IMR-90 (cell line): ENCODE measurements around the gene ZNF541. TPM values are rescaled to one million over a fixed set of nuclear protein-coding genes. Genes with fewer than 3 reads are reported as not detected.

Source experiments
- ATAC-seq: fragments of 200-7000 bp; cut with Tn5 transposase; 2 replicates; pipeline ENCODE4 v1.9.1; 2020; ENCODE audit warnings: low read depth, mild to moderate bottlenecking, moderate library complexity
- BruUV-seq: library from RNA; stranded (reverse); fragments of 400-500 nt; replicated peaks from 2 replicates; lab custom pipeline; 2021; lab: Mats Ljungman, UMichigan
- CTCF ChIA-PET: fragments of 300-600 bp; formaldehyde crosslinking; extraction: SDS; loops from one replicate; lab custom pipeline; 2021; ENCODE audit warnings: antibody characterized with exemption; lab: Yijun Ruan, JAX
- POLR2A ChIA-PET: fragments of 300-600 bp; sonication (Branson Sonifier 250); formaldehyde crosslinking; loops from one replicate; lab custom pipeline; 2022; ENCODE audit warnings: antibody characterized with exemption; ENCODE audit not compliant: unreplicated experiment; lab: Charles Lee
- DNase-seq: peaks from one replicate; pipeline ENCODE4 v3.0.0; 2013
- H2AFZ ChIP-seq: replicated peaks from 2 replicates; pipeline ENCODE3; 2013; ENCODE audit warnings: low read length, mild to moderate bottlenecking; ENCODE audit not compliant: poor library complexity
- H2AK5ac ChIP-seq: 2 replicates; pipeline ENCODE4 v1.6.1; 2013; ENCODE audit warnings: low read depth, low read length, inconsistent platforms
- H2AK9ac ChIP-seq: replicated peaks from 2 replicates; pipeline ENCODE3; 2013; ENCODE audit warnings: mild to moderate bottlenecking, low read depth, low read length, moderate library complexity; ENCODE audit not compliant: poor library complexity
- H2BK120ac ChIP-seq: 2 replicates; pipeline ENCODE4 v1.6.1; 2013; ENCODE audit warnings: low read depth, low read length, inconsistent platforms
- H2BK15ac ChIP-seq: 3 replicates; pipeline ENCODE4 v1.6.1; 2013; ENCODE audit warnings: low read depth, low read length, inconsistent platforms
- H2BK20ac ChIP-seq: 2 replicates; pipeline ENCODE4 v1.6.1; 2013; ENCODE audit warnings: low read depth, mild to moderate bottlenecking, inconsistent platforms, low read length, moderate library complexity
- H2BK5ac ChIP-seq: 2 replicates; pipeline ENCODE4 v1.6.1; 2013; ENCODE audit warnings: mild to moderate bottlenecking, low read depth, low read length, inconsistent platforms; ENCODE audit not compliant: poor library complexity, severe bottlenecking
- H3K14ac ChIP-seq: replicated peaks from 2 replicates; pipeline ENCODE4 v1.6.1; 2013; ENCODE audit warnings: low read depth, low read length, inconsistent platforms
- H3K18ac ChIP-seq: 2 replicates; pipeline ENCODE4 v1.6.1; 2013; ENCODE audit warnings: low read depth, low read length, control low read depth
- H3K23ac ChIP-seq: 2 replicates; pipeline ENCODE4 v1.6.1; 2013; ENCODE audit warnings: low read depth, low read length, inconsistent platforms
- H3K27ac ChIP-seq: 2 replicates; pipeline ENCODE4 v1.5.1; 2013; ENCODE audit warnings: mild to moderate bottlenecking, control low read depth, low read length; ENCODE audit not compliant: insufficient read depth
- H3K27me3 ChIP-seq: 2 replicates; pipeline ENCODE4 v1.6.1; 2013; ENCODE audit warnings: low read length; ENCODE audit not compliant: control insufficient read depth, insufficient read depth
- H3K36me3 ChIP-seq: 2 replicates; pipeline ENCODE4 v1.6.1; 2013; ENCODE audit warnings: low read length, mixed read lengths; ENCODE audit not compliant: control insufficient read depth, insufficient read depth
- H3K4ac ChIP-seq: 2 replicates; pipeline ENCODE4 v1.6.1; 2013; ENCODE audit warnings: low read depth, low read length, inconsistent platforms
- H3K4me1 ChIP-seq: 2 replicates; pipeline ENCODE4 v1.6.1; 2013; ENCODE audit warnings: low read length, mixed read lengths; ENCODE audit not compliant: control insufficient read depth, insufficient read depth
- H3K4me2 ChIP-seq: 2 replicates; pipeline ENCODE4 v1.6.1; 2013; ENCODE audit warnings: low read depth, mild to moderate bottlenecking, control low read depth, low read length, moderate library complexity
- H3K4me3 ChIP-seq: 2 replicates; pipeline ENCODE4 v1.5.1; 2013; ENCODE audit warnings: low read depth, mild to moderate bottlenecking, control low read depth, low read length, moderate library complexity; ENCODE audit not compliant: insufficient read depth
- H3K56ac ChIP-seq: 2 replicates; pipeline ENCODE4 v1.6.1; 2013; ENCODE audit warnings: low read length, inconsistent platforms; ENCODE audit not compliant: insufficient read depth; ENCODE audit errors: extremely low read depth
- H3K79me1 ChIP-seq, 2 experiments: 2 replicates each; pipeline ENCODE4 v1.6.1; 2013; ENCODE audit warnings: low read length in 2 of 2, inconsistent platforms in 1 of 2, low read depth in 1 of 2
- H3K9ac ChIP-seq: 2 replicates; pipeline ENCODE4 v1.6.1; 2013; ENCODE audit warnings: low read depth, low read length, control low read depth
- H3K9me1 ChIP-seq: 2 replicates; pipeline ENCODE4 v1.6.1; 2013; ENCODE audit warnings: low read length, inconsistent platforms; ENCODE audit not compliant: insufficient read depth
- H3K9me3 ChIP-seq: 2 replicates; pipeline ENCODE4 v1.6.1; 2013; ENCODE audit warnings: low read length; ENCODE audit not compliant: control insufficient read depth, insufficient read depth
- H4K20me1 ChIP-seq: 2 replicates; pipeline ENCODE4 v1.6.1; 2013; ENCODE audit warnings: low read length, inconsistent platforms; ENCODE audit not compliant: insufficient read depth
- H4K5ac ChIP-seq: 2 replicates; pipeline ENCODE4 v1.6.1; 2013; ENCODE audit warnings: mild to moderate bottlenecking, low read depth, low read length, control low read depth
- H4K8ac ChIP-seq, 2 experiments: 2 replicates each; pipeline ENCODE4 v1.6.1; 2013; ENCODE audit warnings: low read depth in 2 of 2, low read length in 2 of 2, control low read depth in 1 of 2, inconsistent platforms in 1 of 2
- H4K91ac ChIP-seq: 2 replicates; pipeline ENCODE4 v1.6.1; 2013; ENCODE audit warnings: low read depth, low read length, inconsistent platforms; ENCODE audit not compliant: insufficient read depth
- BHLHE40 ChIP-seq: fragments of 150-350 bp; IDR thresholded peaks from 2 replicates; pipeline ENCODE4 v1.6.1; 2016; ENCODE audit warnings: mild to moderate bottlenecking, low read depth, low read length
- CEBPB ChIP-seq: IDR thresholded peaks from 2 replicates; pipeline ENCODE4 v1.6.1; 2012; ENCODE audit warnings: low read depth, low read length, improper control_type of control experiment
- CHD1 ChIP-seq: IDR thresholded peaks from 2 replicates; pipeline ENCODE4 v1.6.1; 2012; ENCODE audit warnings: low read depth, low read length, improper control_type of control experiment
- CTCF ChIP-seq: conservative IDR thresholded peaks from 2 replicates; pipeline ENCODE4 v1.5.1; 2012; ENCODE audit warnings: mild to moderate bottlenecking, low read depth, low read length, improper control_type of control experiment
- ELK1 ChIP-seq: fragments of 150-350 bp; IDR thresholded peaks from 2 replicates; pipeline ENCODE4 v1.6.1; 2016; ENCODE audit warnings: low read depth, mild to moderate bottlenecking, low read length, moderate library complexity, borderline replicate concordance
- FOS ChIP-seq: fragments of 150-350 bp; IDR thresholded peaks from 2 replicates; pipeline ENCODE4 v1.6.1; 2016; ENCODE audit warnings: low read depth, low read length
- MAFK ChIP-seq: IDR thresholded peaks from 2 replicates; pipeline ENCODE4 v1.6.1; 2012; ENCODE audit warnings: low read depth, low read length, improper control_type of control experiment
- MAZ ChIP-seq: IDR thresholded peaks from 2 replicates; pipeline ENCODE4 v1.6.1; 2012; ENCODE audit warnings: low read depth, mild to moderate bottlenecking, low read length, improper control_type of control experiment, moderate library complexity, borderline replicate concordance
- MXI1 ChIP-seq: IDR thresholded peaks from 2 replicates; pipeline ENCODE4 v1.6.1; 2012; ENCODE audit warnings: low read depth, mild to moderate bottlenecking, low read length, moderate library complexity, borderline replicate concordance
- NFE2L2 ChIP-seq: fragments of 150-350 bp; IDR thresholded peaks from 2 replicates; pipeline ENCODE4 v1.6.1; 2016; ENCODE audit warnings: low read depth, mild to moderate bottlenecking, low read length
- POLR2A ChIP-seq: IDR thresholded peaks from 2 replicates; pipeline ENCODE4 v1.6.1; 2012; ENCODE audit warnings: mild to moderate bottlenecking, low read depth, low read length
- RAD21 ChIP-seq: IDR thresholded peaks from 2 replicates; pipeline ENCODE4 v1.6.1; 2012; ENCODE audit warnings: low read length, improper control_type of control experiment
- RCOR1 ChIP-seq: IDR thresholded peaks from 2 replicates; pipeline ENCODE4 v1.6.1; 2012; ENCODE audit warnings: mild to moderate bottlenecking, low read length, improper control_type of control experiment; ENCODE audit not compliant: insufficient replicate concordance
- RFX5 ChIP-seq: IDR thresholded peaks from 2 replicates; pipeline ENCODE4 v1.8.0; 2012; ENCODE audit warnings: low read depth, mild to moderate bottlenecking, low read length, moderate library complexity
- SMC3 ChIP-seq: fragments of 150-350 bp; IDR thresholded peaks from 2 replicates; pipeline ENCODE4 v1.6.1; 2016; ENCODE audit warnings: low read depth, mild to moderate bottlenecking, antibody characterized with exemption, low read length, moderate library complexity
- USF2 ChIP-seq: fragments of 150-350 bp; IDR thresholded peaks from 2 replicates; pipeline ENCODE4 v1.6.1; 2017; ENCODE audit warnings: mild to moderate bottlenecking, antibody characterized with exemption, low read length, low read depth
- WGBS, 2 experiments: methylation state at CpG; one replicate each; pipeline versions ENCODE4 v1.1.5 to v1.1.7; 2013; ENCODE audit warnings: missing lambda C conversion rate in 2 of 2; ENCODE audit not compliant: insufficient read length in 1 of 2; ENCODE audit errors: extremely low coverage in 2 of 2; 5-methylcytosine and 5-hydroxymethylcytosine counted together
- dilution Hi-C: fragments of 300-500 bp; cut with HindIII; formaldehyde crosslinking; loops from one replicate; pipeline ENCODE4 v1.14.3; 2018; ENCODE audit warnings: low sequenced_read_pairs; ENCODE audit not compliant: unreplicated experiment
- in situ Hi-C: fragments of 300-500 bp; cut with MboI; formaldehyde crosslinking; loops from 3 replicates; pipeline ENCODE4 v1.14.3; 2019; ENCODE audit warnings: low sequenced_read_pairs, inconsistent platforms, mixed read lengths
- intact Hi-C: fragments of 100-400 bp; cut with micrococcal nuclease; formaldehyde crosslinking; loops from 2 replicates; pipeline ENCODE4 v1.10.0; 2022
- polyA plus RNA-seq, 3 experiments: library from polyadenylated mRNA; depleted of rRNA; stranded (reverse); fragments of >200 nt; gene quantifications; 2 replicates each; pipeline ENCODE4 v1.2.3, GENCODE V29; 2012; ENCODE audit warnings: low replicate concordance in 1 of 3
- total RNA-seq: library from RNA; depleted of rRNA; stranded (reverse); fragments of >200 nt; gene quantifications from 2 replicates; pipeline ENCODE4 v1.2.3, GENCODE V29; 2012

The ZNF541 gene
- total and polyA plus RNA-seq, 2 of the 4 experiments (the other 2 are of a cell fraction) = not detected

GRCh38 chr19:47614559-47614958 is 41.6 kb upstream of the ZNF541 start:
- no peak overlapping the region for H2BK15ac ChIP-seq
- H3K79me1 ChIP-seq = peaks cover 11 to 88% of the 10 kb centered on the region in 2 experiments
- H3K56ac ChIP-seq = no peak overlapping the region
- H3K4ac ChIP-seq = no peak overlapping the region
- no peak overlapping the region for H3K27ac ChIP-seq
- H4K20me1 ChIP-seq = peaks cover 97% of the 10 kb centered on the region
- 90% methylated on average over 2 of the region's 10 CpGs; no CpG with 5 or more reads in 1 of the 2 experiments for WGBS, 2 experiments
- H3K4me3 ChIP-seq = no peak overlapping the region
- in situ Hi-C loops (no loop called here), intact Hi-C loops (loop anchor here (5.0 kb wide), 1 partner anchor 177 kb away; no protein-coding TSS in a partner anchor), dilution Hi-C loops (no loop called here)
- H3K27me3 ChIP-seq = no peaks in the 10 kb centered on the region
- H3K18ac ChIP-seq = no peak overlapping the region
- H2BK120ac ChIP-seq = no peak overlapping the region
- TF ChIP-seq MAZ = no peak
- TF ChIP-seq FOS = no peak
- no peak for TF ChIP-seq CEBPB
- no peak for TF ChIP-seq RAD21
- TF ChIP-seq SMC3 = no peak
- TF ChIP-seq BHLHE40 = no peak
- TF ChIP-seq ELK1 = no peak
- no peak for TF ChIP-seq NFE2L2
- no peak for TF ChIP-seq USF2
- TF ChIP-seq RCOR1 = no peak
- no peak for TF ChIP-seq CHD1
- no peak for TF ChIP-seq RFX5
- no peak for TF ChIP-seq POLR2A
- TF ChIP-seq MXI1 = no peak
- no peak for TF ChIP-seq CTCF
- TF ChIP-seq MAFK = no peak
- peaks cover 22% of the 10 kb centered on the region for H3K4me1 ChIP-seq
- H4K5ac ChIP-seq = no peak overlapping the region
- H3K9me1 ChIP-seq = peaks cover 28% of the 10 kb centered on the region
- H2AK5ac ChIP-seq = no peak overlapping the region
- peaks cover 15% of the 10 kb centered on the region for H3K36me3 ChIP-seq
- H3K9me3 ChIP-seq = no peaks in the 10 kb centered on the region
- BruUV-seq = no TSS peak
- H3K14ac ChIP-seq = no peak overlapping the region
- no peak overlapping the region for H4K8ac ChIP-seq
- no peak overlapping the region for H4K91ac ChIP-seq
- no peak overlapping the region for H2AK9ac ChIP-seq
- H2BK20ac ChIP-seq = no peak overlapping the region; the same call in 1 of the 2 replicates
- POLR2A ChIA-PET = no interaction called here
- CTCF ChIA-PET = no interaction called here
- ATAC-seq = no peak
- no peak overlapping the region for H2AFZ ChIP-seq
- DNase-seq = no peak
- H2BK5ac ChIP-seq = no peak overlapping the region
- no peak overlapping the region for H3K23ac ChIP-seq
- H3K9ac ChIP-seq = no peak overlapping the region
- H3K4me2 ChIP-seq = no peak overlapping the region
